A673 (cell line): Measurements from ENCODE around the gene EYS. TPM values are rescaled to one million over a fixed set of nuclear protein-coding genes. Genes with fewer than 3 reads are reported as not detected.

ENCODE experiments used
- BruUV-seq: library from RNA; stranded (reverse); fragments of 400-500 nt; replicated peaks from 2 replicates; lab custom pipeline; 2021; lab: Mats Ljungman, UMichigan
- CTCF ChIA-PET: fragments of 300-600 bp; sonication (Branson Sonifier 250); formaldehyde crosslinking; loops from one replicate; lab custom pipeline; 2022; ENCODE audit warnings: antibody characterized with exemption; lab: Charles Lee
- POLR2A ChIA-PET: fragments of 300-600 bp; sonication (Branson Sonifier 250); formaldehyde crosslinking; loops from one replicate; lab custom pipeline; 2022; ENCODE audit warnings: antibody characterized with exemption; ENCODE audit not compliant: low non-redundant PET; lab: Charles Lee
- DNase-seq: peaks from one replicate; pipeline ENCODE4 v3.0.0-alpha.2; 2015; ENCODE audit warnings: low spot score
- H3K27ac ChIP-seq: fragments of 200-600 bp; sonication (generic); 2 replicates; pipeline ENCODE4 v1.5.1; 2016; ENCODE audit warnings: mixed run types, low read depth, mild to moderate bottlenecking, mixed read lengths, antibody characterized with exemption, low read length; ENCODE audit not compliant: poor library complexity, severe bottlenecking
- H3K27me3 ChIP-seq: fragments of 200-600 bp; sonication (generic); replicated peaks from 2 replicates; pipeline ENCODE4 v1.6.1; 2017; ENCODE audit warnings: mixed run types, low read depth, mild to moderate bottlenecking, mixed read lengths, antibody characterized with exemption, low read length; ENCODE audit not compliant: insufficient read depth, poor library complexity
- H3K36me3 ChIP-seq: fragments of 200-600 bp; sonication (generic); 2 replicates; pipeline ENCODE4 v1.6.1; 2016; ENCODE audit warnings: mixed run types, mild to moderate bottlenecking, mixed read lengths, antibody characterized with exemption, low read length; ENCODE audit not compliant: insufficient read depth, poor library complexity, severe bottlenecking
- H3K4me1 ChIP-seq: fragments of 200-600 bp; sonication (generic); 2 replicates; pipeline ENCODE4 v1.6.1; 2017; ENCODE audit warnings: mixed run types, mild to moderate bottlenecking, mixed read lengths, antibody characterized with exemption, low read length; ENCODE audit not compliant: insufficient read depth, poor library complexity, severe bottlenecking
- H3K4me3 ChIP-seq: fragments of 200-600 bp; sonication (generic); 2 replicates; pipeline ENCODE4 v1.5.1; 2016; ENCODE audit warnings: low read depth, mixed run types, mild to moderate bottlenecking, mixed read lengths, low read length; ENCODE audit not compliant: poor library complexity, severe bottlenecking
- H3K9me3 ChIP-seq: fragments of 200-600 bp; sonication (generic); 2 replicates; pipeline ENCODE4 v1.6.1; 2016; ENCODE audit warnings: mixed run types, low read depth, mild to moderate bottlenecking, mixed read lengths, antibody characterized with exemption, low read length; ENCODE audit not compliant: poor library complexity, severe bottlenecking
- CTCF ChIP-seq: fragments of 300-800, 200-600 bp; sonication (generic); conservative IDR thresholded peaks from 2 replicates; pipeline ENCODE4 v1.5.1; 2017; ENCODE audit warnings: low read depth, mild to moderate bottlenecking, antibody characterized with exemption, low read length, moderate library complexity, mixed read lengths
- EZH2 ChIP-seq: fragments of 200-600 bp; sonication (generic); IDR thresholded peaks from 2 replicates; pipeline ENCODE4 v1.6.1; 2017; ENCODE audit warnings: borderline replicate concordance, low read depth, mild to moderate bottlenecking, mixed read lengths, antibody characterized with exemption, low read length; ENCODE audit not compliant: poor library complexity, severe bottlenecking
- intact Hi-C: fragments of 100-400 bp; cut with micrococcal nuclease; formaldehyde crosslinking; loops from one replicate; pipeline ENCODE4 v1.10.0; 2022; ENCODE audit not compliant: unreplicated experiment
- total RNA-seq: library from RNA; stranded (reverse); gene quantifications from 2 replicates; pipeline ENCODE4 v1.2.3, GENCODE V29; 2021

EYS gene
- total RNA-seq, 1 experiment from 2014 or later, result 0.47 TPM

GRCh38 chr6:65117817-65118409 is 589.1 kb downstream of the EYS start:
- intact Hi-C loops, result no loop called here
- no peak for DNase-seq

DNA sequence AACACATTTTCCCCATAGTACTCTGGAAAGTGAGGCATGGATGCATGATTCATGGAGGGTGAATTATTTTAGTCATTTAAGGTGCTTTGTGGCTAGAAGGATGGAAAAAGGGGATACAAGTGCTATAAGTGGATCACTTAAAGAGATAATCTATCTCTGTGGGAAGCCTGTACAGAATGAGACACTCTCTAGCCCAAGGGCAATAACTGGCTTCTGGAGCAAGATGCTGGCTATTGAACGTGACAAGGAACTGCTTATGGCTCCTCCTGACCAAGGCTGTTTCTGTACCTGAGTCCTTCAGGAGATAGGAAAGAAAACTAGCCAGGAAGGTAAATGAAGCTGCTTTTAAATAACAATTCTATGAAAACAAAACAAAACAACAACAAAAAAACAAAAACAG is 590.7 kb downstream of the EYS start:
- H3K27me3 ChIP-seq, result no peaks in the 10 kb centered on the region
- no TSS peak for BruUV-seq
- POLR2A ChIA-PET, result no interaction called here
- intact Hi-C loops, result no loop called here
- no peaks in the 10 kb centered on the region for H3K4me1 ChIP-seq
- CTCF ChIA-PET, result no interaction called here
- H3K9me3 ChIP-seq, result no peaks in the 10 kb centered on the region
- H3K36me3 ChIP-seq, result no peaks in the 10 kb centered on the region
- no peak overlapping the region for H3K27ac ChIP-seq
- no peak overlapping the region for H3K4me3 ChIP-seq
- no peak for DNase-seq
- no peak for TF ChIP-seq CTCF
- TF ChIP-seq EZH2, result no peak

More at GRCh38 chr6:65117817-65118409, 589.1 kb downstream of the EYS start:
- Histone ChIP-seq H3K4me3 (no peak overlapping the region), H3K27ac (no peak overlapping the region), H3K4me1 (no peaks in the 10 kb centered on the region), H3K27me3 (no peaks in the 10 kb centered on the region), H3K36me3 (no peaks in the 10 kb centered on the region), H3K9me3 (no peaks in the 10 kb centered on the region)
- TF ChIP-seq CTCF (no peak), EZH2 (no peak)
- ChIA-PET POLR2A (no interaction called here), CTCF (no interaction called here)
- no TSS peak for BruUV-seq

DNA sequence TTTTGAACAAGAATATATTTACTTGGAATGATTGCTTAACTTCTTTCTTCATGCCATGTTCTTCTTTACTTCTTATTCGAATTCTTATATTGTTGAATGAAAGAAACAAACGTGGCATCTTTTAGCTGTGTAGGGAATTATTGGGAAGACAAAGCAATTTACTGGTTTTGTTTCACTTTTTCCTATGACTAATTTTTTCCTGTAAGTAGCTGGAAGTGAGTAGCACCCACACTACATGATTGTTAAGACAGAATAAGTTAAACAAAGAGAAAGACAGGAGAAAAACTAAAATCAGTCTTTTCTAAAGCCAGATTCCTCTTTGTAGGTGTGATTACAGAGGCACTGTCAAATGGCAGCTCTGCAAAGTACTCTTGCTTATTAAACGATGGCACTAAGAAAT is 593.4 kb downstream of the EYS start:
- ChIA-PET POLR2A (no interaction called here), CTCF (no interaction called here)
- Histone ChIP-seq H3K9me3 (no peaks in the 10 kb centered on the region), H3K4me3 (no peak overlapping the region), H3K36me3 (no peaks in the 10 kb centered on the region), H3K4me1 (no peaks in the 10 kb centered on the region), H3K27ac (no peak overlapping the region), H3K27me3 (no peaks in the 10 kb centered on the region)
- intact Hi-C loops, result no loop called here
- BruUV-seq, result no TSS peak
- no peak for DNase-seq
- TF ChIP-seq EZH2, result no peak
- TF ChIP-seq CTCF, result no peak
